Ureter (tissue), 1 donor: ENCODE results near the gene TNFRSF21. TPM values are rescaled to one million over a fixed set of nuclear protein-coding genes. Genes with fewer than 3 reads are reported as not detected.
A peak's percentile ranks its signal among the peaks of the same experiment; 100 is the strongest.
"Not testable (repeated sequence)": the region's sequence is repeated elsewhere in the genome, so short reads cannot be mapped to it uniquely, and the experiment has no call there.

ENCODE experiments used
- DNase-seq: peaks from one replicate; pipeline ENCODE4 v3.0.0-alpha.2; 2020; ENCODE audit warnings: low spot score
- total RNA-seq: library from RNA; stranded (reverse); gene quantifications from one replicate; pipeline ENCODE4 v1.2.4, GENCODE V29; 2023
- donor health status: DM: yes; HTN: yes; CAD: no.

The TNFRSF21 gene, protein sequence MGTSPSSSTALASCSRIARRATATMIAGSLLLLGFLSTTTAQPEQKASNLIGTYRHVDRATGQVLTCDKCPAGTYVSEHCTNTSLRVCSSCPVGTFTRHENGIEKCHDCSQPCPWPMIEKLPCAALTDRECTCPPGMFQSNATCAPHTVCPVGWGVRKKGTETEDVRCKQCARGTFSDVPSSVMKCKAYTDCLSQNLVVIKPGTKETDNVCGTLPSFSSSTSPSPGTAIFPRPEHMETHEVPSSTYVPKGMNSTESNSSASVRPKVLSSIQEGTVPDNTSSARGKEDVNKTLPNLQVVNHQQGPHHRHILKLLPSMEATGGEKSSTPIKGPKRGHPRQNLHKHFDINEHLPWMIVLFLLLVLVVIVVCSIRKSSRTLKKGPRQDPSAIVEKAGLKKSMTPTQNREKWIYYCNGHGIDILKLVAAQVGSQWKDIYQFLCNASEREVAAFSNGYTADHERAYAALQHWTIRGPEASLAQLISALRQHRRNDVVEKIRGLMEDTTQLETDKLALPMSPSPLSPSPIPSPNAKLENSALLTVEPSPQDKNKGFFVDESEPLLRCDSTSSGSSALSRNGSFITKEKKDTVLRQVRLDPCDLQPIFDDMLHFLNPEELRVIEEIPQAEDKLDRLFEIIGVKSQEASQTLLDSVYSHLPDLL
- 267 TPM for total RNA-seq

DNA sequence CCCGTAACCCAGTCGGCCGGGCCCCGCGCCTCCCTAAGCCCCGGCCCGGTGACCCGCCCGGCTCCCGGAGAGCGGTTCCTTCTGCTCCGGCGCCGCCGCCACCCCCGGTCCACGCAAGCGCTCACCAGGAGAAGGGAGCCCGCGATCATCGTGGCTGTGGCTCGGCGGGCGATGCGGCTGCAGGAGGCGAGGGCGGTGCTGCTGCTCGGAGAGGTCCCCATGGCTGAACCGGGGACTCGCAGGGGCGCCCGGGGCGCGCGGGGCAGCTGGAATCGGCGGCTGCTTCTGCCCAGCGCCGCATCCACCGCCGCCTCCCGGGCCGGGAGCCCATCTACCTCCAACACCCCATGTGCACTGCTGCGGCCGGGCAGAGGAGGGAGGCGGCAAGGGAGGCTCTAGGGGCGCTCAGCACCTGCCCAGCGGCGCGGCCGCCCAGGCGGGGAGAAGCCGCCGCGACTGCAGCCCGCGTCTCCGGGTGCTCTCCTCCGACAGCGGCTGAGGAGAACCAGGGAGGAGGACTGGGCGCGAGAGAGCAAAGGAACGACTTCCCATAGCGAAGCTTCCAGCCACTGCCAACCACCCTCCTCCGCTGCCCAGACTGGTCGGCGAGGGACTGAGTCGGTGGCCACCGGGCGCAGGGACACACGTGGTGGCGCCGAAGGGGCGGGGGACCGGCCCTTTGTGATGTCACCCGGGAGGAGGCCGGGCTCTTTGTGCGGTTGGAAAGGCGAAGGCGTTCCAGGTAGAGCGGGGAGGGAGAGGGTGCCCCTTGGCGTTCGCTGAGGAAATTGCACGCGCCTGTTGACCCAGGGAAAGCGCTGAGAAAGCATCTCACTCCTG, at the start of gene TNFRSF21:
TNFRSF21 (minus strand) TSS at position 615 of the 840 bp plus-strand sequence; CDS start at position 221, 394 bp downstream.
- DNase-seq, result peak; percentile 95

DNA sequence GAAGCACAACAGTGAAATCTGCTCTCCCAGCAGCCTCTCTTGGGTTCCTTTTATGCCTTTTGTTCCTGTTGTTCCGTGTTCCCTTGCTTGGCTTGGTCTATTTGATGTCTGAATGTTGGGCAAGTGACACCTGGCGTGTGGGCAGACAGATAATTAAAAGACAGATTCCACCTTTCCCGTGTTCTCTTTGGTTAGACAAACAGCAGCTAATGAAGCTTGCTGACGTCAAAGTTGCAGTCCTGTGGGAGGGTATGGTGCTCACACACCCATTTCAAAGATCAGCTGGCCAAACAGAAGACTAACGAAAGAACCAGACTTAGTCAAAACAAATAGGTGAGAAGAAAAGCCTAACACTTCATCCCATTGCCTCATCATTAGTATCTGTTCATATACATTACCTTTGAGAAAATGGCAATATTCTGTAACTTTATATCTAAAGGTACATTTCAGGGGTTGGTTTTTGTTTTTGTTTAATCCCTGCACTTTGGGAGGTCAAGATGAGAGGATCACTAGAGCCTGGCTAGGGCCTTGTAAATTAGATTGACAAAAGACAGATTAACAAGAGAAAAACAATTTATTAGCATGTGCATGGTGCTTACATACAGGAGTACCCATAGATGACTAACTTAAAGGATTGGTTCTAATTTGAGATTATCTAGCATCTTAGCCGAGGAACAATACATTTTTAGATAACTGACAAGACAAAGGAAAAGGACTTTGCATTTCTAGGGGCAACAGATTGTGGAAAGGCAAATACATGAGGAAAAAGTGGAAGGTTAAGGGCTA, 48.9 kb upstream of the TNFRSF21 start:
- DNase-seq, result no peak

DNA sequence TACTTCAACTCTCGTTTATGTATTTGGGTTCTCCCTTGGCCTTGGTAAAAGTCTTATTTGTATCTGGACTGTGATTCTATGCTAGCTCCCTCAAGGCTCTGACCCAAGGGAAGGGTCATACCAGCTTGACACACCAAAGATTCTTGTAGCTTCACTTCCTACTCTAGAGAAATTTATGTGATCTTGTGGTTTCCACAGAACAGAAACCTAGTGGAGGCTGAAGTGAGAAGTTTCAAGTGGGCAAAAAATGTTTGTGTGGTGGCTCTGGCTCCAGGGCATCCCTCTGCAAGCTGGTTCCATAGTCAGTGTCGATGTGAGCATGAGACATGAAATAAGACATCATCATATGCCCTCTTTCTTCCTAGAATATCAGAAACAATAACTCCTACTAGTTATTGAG, 48.1 kb upstream of the TNFRSF21 start:
- no peak for DNase-seq

DNA sequence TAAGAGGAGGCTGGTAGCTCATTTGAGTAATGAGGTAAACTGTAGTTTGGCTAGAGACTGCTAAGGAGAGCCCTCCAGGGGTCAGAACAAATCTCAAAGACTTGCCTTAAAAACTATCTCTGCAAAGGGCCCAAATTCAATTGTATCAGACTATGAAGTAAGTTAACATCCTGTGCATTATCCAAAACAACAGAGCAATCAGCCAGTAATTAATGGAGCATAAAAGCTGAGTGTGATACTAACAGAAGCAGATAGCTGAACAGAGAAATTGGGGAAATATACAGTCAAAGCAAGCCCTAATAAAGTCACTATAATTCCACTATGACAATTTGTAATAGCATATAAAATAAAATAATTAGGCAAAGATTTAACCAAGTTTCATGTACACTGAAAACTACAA, 45.8 kb upstream of the TNFRSF21 start:
- no peak for DNase-seq

DNA sequence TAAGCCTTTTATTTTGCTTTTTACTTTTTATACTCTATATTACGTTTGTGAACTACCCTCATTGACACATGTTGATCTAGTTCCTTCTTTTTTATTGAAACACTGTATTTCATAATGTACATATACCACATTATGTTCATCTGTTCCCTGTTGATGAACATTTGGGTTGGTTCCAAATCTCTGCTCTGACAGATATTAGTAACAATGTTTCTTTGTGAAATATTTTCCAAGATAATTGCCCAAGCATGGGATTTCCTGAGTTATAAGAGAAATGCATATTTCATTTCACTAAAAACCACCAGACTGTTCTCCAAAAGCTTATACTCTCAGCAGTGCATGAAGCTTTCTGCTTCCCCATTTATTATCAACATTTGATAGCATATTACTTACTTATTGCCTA, 44.2 kb upstream of the TNFRSF21 start:
- DNase-seq, result no peak

DNA sequence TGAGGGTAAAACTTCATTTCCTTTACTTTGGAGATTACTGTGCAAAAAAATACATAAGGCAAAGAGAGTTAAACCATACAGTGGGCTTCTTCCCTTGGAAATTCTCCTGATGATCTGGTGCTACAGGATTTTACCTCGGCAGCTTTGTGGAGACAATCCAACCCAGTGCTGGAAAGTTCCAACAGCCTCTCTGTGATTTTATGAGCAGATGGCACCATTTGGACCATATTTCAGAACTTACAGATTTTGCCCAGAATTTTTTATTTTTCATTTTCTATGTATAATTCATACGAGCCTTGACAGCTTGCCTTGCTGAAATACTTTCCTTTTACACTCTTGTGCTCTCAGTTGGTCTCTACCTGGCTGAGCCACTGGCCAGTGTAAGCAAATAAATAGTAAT, 43.3 kb upstream of the TNFRSF21 start:
- DNase-seq, result no peak

DNA sequence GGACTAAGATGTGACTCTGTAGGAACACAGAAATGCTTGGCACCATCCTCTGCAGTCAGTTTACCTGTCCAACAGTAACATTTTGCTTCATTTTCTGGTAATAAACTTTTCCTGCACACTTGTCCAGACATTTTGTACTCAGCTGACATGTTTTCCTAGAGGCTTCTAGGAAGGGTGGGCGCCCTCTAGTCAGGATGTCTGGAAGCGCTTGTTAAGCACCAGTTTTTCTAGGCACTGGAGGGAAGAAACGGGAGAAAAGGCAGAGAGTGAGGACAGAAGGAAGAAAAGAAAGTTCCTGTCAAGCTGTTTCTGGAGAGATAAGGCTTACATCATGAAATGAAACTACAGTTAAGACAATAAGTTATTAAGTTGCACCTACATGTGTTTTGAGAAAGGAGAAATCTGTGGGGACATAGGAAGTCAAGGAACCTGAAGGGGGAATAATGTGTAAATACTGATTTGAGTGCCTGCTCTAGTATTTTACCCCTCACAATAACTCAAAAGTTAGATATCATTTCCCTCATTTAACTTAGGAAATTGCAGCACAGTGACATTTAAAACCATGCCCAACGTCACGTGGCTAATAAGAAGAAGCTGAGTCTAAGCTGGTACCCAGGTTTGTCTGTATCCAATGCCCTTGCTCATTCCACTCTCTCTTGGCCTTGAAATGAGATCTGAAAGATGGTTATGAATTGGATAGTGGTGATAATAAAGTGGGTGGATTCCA, 42.7 kb upstream of the TNFRSF21 start:
- no peak for DNase-seq

DNA sequence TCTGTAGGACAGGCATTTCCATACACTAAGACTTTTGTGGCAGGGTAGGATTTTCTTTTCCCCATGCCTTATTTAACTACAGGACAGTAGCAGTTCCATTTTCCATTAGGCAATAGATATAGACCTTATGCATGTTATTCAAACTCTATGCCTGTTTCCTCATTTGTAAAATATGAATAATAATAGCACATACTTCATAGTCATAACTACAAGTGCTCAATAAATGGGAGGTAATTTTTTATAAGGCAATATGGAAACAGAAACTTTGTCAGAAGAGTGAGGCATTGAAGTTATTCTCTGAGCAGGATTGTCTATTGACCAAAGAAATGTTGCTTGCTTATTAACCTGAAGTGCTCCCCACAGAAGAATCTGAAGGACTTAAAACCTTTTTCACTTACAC, 41.9 kb upstream of the TNFRSF21 start:
- DNase-seq, result no peak

DNA sequence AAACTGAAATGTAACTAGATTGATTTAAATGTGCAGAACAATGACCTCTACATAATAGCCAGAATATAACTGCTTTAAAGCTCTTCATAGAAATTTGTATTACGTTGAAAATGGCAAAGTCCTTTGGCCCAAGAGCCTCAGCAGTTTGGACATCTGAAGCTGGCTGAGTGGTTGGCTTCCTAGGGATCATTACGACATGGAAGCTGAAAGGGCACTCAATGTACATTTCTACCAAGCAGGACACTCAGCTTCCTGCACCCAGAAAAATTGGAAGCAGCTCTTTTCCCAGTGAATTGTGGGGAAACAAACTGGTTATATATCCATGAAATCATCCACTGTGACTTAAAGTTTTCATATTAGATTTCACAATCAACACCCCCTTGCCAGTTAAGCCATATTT, 40.2 kb upstream of the TNFRSF21 start:
- DNase-seq, result no peak

DNA sequence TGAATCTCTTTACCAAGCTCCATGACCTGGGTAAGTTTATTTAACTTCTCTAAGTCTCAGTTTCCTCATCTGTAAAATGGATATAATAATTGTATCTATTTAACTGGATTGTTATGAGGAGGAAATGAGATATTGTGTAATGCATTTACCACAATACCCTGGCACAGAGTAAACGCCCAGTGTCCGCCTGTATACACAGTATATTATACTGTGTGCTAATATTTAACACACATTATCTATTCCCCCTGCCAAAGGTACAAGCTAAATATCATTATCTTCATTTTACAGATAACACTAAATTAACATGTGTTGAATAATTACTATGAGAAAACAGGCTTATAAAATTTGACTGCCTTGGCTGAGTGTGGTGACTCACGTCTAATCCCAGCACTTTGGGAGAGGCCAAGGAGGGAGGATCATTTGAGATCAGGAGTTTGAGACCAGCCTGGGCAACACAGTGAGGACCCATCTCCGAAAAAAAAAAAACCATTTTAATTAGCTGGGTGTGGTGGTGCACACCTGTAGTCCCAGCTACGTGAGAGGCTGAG, 38.7 kb upstream of the TNFRSF21 start:
- DNase-seq, result no peak

DNA sequence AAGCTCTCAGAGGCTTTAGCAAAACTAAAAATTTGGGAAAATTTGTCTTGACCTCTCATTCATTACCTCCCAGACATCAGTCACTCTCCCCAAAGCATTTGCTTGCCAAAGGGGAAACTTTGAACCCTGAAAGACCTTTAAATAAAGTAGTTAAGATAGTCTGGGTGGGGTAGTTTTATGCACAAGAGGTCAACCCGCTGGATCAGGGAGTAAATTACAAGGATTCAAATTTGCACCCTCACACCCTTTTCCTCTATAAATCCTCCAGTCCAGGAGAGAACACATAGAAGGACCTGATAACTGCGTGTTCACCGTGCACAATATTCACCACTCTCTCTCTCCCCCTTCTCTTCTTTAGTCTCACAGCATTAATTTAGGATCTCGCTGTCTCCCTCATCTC, 36.1 kb upstream of the TNFRSF21 start:
- DNase-seq, result no peak

DNA sequence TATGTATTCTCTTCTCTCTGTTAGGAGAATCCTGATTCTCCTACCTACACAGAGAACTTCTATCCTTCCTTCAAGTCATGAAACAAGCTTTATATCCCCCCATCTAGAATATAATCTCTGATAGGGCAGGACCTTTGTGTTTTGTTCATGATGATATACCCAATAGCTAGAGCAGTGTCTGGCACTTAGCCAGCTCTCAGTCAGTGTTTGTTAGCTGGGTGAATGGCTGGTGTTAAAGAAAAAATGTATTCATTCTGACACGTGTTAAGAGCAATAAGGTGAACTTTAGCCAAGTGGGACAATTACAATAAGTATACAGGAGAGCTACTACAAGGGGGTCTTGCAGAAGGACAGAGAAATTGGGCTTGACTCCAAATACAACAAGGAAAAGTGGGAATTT, 34.3 kb upstream of the TNFRSF21 start:
- no peak for DNase-seq

DNA sequence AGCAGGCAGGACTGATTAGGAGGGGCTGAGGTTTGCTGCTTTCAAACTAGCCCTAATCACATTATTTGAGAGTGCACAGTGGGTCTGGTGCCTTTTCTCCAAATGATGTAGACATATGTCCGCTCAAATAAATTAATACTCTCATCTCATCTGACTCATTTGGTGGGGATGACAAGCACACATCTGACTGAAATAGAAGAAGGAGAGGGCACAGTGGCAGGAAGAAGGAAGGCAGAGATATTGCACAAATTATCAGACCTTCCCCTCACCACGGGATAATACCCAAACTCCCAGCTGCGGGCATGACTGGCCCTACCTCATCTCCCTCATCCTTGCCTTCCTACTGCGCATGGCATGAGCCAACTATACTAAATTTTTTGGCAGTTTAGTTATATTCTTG, 33.9 kb upstream of the TNFRSF21 start:
- DNase-seq, result no peak

DNA sequence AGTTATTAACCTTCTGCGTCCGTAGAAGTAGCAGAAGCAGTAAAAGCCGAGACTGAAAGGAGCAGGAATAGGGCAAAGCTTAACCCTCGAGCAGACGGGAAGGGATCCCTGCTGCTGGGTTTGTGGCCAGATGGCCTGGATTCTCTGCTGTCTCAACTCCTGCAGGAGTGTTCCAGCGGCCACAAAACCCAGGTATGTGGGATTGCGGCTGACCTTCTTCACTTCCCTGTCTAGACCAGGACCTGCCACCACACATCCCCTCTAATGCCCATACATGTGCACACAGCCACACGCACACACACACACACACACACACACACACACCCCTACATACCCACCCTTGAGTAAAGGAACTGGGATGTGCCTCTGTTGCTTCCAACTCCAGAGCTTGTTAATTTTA, 33.1 kb upstream of the TNFRSF21 start:
- DNase-seq, result no peak

DNA sequence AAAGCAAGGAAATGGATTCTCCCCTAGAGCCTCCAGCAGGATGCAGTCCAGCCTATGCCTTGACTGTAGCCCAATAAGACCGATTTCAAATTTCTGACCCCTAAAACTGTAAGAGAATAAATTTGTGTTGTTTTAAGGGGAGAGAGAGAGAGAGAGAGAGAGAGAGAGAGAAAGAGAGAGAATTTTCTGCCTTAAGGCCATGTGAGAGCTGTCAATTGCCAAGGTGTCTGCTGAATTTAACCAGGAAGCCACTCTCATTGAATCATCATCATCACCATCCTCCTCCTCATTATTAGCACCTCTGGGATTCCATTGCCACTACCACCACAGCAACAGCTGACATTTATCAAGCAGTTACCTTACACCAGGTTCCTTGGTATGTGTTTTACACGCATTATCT, 27.8 kb upstream of the TNFRSF21 start:
- no peak for DNase-seq

DNA sequence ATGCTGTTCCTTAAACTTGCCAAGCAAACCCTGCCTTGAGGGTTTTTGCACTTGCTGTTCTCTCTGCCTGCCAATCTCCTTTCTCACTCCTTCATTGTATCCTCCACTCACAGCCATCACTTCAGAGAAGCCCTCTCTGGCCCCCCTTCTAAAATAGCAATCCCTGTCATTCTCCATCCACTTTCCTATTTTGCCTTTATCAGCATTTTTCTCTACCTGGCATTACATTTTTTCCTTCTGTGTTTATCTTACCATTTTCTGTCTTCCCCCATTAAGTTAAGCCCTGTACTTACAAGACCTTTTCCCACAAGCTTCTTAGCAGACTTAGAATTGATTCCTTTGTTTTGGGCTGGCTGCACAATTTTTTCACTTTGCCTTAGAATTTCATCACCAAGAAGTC, 26.6 kb upstream of the TNFRSF21 start:
- no peak for DNase-seq

DNA sequence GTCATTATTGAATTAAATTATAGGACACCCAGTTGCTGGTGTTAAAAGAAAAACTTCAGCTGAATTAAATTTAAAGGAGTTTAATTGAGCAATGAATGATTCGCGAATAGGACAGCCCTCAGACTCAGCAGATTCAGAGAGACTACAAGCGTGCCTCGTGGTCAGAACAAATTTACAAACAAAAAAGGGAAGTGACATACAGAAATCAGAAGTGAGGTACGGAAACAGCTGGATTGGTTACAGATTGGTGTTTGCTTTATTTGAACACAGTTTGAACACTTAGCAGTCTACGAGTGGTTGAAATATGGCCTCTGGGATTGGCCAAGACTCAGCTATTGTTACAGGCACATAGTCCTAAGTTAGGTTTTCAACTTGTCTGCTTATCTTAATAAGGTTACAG, 25.8 kb upstream of the TNFRSF21 start:
- no peak for DNase-seq

DNA sequence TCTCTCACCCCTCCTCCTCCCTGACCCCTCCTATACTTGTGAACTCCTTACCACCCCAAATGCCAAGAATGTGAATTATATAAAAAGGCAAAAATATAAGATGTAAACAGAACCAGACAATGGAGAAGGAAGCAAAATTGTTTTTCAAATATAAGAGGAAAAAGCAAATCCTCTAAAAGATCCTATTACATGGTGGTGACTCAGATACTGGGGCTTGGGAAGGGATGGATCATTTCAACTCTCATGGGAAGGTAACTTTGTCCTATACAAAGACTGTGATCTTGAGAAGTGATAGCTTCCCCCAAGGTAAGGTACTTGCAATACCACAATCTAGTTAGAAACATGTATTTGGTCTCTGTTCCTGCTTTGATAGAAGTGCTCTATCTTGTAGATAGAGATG, 24.6 kb upstream of the TNFRSF21 start:
- DNase-seq, result no peak

DNA sequence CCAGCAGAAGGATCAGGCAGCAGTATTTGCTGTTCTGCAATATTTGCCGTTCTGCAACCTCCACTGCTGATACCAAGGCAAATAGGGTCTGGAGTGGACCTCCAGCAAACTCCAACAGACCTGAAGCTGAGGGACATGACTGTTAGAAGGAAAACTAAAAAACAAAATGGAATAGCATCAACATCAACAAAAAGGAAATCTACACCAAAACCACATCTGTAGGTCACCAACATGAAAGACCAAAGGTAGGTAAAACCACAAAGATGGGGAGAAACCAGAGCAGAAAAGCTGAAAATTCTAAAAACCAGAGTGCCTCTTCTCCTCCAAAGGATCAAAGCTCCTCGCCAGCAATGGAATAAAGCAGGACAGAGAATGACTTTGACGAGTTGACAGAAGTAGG, 18.9 kb upstream of the TNFRSF21 start:
- not testable (repeated sequence) for DNase-seq

DNA sequence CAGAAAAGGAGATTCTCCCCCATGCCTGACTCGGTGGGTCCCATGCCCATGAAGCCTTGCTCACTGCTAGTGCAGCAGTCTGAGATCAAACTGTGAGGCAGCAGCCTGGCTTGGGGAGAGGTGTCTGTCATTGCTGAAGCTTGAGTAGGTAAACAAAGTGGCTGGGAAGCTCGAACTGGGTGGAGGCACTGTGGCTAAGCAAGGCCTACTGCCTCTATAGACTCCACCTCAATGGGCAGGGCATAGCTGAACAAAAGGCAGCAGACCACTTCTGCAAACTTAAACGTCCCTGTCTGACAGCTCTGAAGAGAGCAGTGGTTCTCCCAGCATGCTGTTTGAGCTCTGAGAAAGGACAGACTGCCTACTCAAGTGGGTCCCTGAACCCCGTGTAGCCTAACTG, 18.4 kb upstream of the TNFRSF21 start:
- not testable (repeated sequence) for DNase-seq

DNA sequence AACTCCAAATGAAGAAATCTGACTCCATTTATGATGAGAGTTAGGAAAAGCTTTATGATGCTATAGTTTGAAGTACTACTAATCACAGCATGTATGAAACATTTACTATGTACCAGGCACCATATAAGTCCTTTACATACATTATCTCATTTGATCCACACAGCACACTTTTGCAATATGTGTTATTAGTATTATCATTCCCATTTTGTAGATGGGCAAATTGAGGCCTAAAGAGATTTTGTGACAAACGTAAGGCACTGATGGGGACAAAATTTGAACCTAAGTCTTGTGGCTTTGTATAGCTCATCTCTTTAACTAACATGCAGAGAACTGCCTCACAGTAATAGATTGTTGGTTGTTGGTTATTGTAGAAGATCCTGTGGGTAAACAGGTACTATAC, 14.2 kb upstream of the TNFRSF21 start:
- no peak for DNase-seq
